Right ventricle myocardium inferior (tissue), 1 donor: ENCODE results near the gene RRP15. TPM values are rescaled to one million over a fixed set of nuclear protein-coding genes. Genes with fewer than 3 reads are reported as not detected.
"Not testable (repeated sequence)": the region's sequence is repeated elsewhere in the genome, so short reads cannot be mapped to it uniquely, and the experiment has no call there.

Experiments
- ATAC-seq: fragments of 200-7000 bp; cut with Tn5 transposase; one replicate; pipeline ENCODE4 v1.9.1; 2020; ENCODE audit warnings: mild to moderate bottlenecking, moderate library complexity
- DNase-seq: peaks from one replicate; pipeline ENCODE4 v3.0.0; 2021; ENCODE audit errors: missing footprints
- intact Hi-C: fragments of 100-400 bp; cut with DNase I; formaldehyde crosslinking; loops from one replicate; pipeline ENCODE4 v1.11.0; 2022
- total RNA-seq: library from RNA; stranded (reverse); fragmentation: NEBNext Ultra II Directional; extraction: Animal tissue kit (Norgen Biotek cat#: 25700); gene quantifications from one replicate; pipeline ENCODE4 v1.2.1, GENCODE V29; 2021
- donor health status: DM: no; HTN: yes; CAD: no; lungs with severe emphysema.

The RRP15 gene
- total RNA-seq, 1 donor from 2014 or later = 21.9 TPM

DNA sequence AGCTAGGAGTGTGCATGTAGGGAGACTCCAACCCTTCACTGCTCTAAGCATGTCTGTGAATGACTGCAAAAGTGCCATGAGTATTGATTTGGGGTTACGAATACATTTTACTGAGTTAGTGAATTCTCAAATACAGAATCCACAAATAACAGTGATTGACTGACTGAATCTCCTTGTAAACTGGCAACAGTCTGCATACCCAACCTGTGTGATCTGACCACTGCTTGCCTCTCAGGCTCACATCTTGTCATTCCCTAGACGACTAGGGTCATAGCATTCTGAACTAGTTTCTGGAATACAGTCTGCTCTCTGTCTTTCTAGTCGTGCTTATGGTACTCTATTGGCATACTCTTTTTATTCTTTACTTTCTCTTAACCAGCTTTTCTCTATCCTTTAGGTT is 7.4 kb downstream of the RRP15 start:
- DNase-seq (no peak), ATAC-seq (no peak)
- intact Hi-C loops = no loop called here

DNA sequence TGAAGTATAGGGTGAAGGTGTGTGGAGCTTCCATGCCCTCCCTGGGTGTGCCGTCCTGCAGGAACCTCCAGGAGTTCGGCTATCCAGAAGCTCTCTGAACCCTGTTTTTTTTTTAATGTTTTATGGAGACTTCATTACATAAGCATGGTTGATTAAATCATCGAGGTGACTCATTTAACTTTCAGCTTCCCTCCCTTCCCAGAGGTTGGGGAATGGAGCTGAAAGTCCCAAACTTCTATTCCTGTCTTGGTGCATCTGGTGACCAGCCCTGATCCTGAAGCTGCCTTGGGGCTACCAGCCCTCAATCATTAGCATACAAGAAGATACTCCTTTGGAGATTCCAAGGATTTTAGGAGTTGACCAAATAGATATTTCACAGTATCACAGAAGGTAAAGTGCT is 9.5 kb downstream of the RRP15 start:
- DNase-seq (no peak), ATAC-seq (no peak)
- intact Hi-C loops = no loop called here

DNA sequence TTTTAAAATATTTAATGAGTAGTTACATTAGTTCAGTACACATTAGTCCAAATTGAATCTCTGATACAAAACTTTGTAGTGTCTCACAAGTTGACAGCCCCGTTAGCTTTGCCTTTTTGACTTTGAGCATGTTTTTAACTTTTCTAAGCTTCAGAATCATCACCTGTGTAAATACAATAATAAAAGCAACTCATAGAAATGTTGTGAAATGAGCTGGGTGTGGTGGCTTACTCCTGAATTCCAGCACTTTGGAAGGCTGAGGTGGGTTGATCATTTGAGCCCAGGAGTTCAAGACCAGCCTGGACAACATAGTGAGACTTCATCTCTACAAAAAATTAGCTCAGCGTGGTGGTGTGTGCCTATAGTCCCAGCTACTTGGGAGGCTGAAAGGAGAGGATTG is 11.1 kb downstream of the RRP15 start:
- intact Hi-C loops = no loop called here

DNA sequence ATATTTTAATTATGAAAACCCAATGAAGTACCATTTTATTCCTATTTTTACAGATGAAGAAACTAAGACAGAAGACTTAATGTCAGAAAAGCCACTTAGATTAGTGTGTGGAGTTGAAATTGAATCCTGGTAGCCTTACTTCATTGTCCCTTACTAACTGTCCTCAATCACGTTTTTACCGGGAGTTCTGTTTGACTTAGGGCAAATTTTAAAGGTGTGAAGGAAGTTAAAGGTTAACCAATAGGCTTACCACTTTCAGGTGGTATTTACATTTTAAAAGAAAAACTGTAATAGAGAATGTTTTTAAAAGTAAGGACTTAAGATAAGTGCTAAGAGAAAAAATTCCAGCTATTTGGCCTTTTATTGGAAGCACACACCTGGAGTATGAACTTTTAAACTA is 12.4 kb downstream of the RRP15 start:
- intact Hi-C loops = no loop called here
- DNase-seq (no peak), ATAC-seq (no peak)

More for the DNA sequence above, 11.1 kb downstream of the RRP15 start:
- DNase-seq (no peak), ATAC-seq (no peak)

DNA sequence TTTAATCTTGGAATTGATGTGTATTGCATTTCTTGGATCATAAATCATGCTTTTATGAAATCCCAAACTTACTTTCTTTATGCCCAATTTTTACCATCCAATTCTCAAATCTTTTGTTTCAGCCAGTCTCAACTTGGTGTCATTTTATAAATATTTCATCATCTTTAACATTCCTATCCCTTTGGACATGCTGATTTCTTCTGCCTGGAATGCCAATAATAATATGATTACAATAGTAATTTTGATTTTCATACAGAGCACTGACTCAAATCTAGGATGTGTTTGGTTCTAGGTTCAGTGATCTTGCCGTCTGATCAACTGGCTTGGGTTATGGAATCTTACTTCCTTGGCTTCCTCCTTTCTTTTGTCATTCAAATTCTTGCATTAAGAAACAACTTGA is 12.8 kb downstream of the RRP15 start:
- DNase-seq = no peak
- ATAC-seq = no peak
- intact Hi-C loops = no loop called here

DNA sequence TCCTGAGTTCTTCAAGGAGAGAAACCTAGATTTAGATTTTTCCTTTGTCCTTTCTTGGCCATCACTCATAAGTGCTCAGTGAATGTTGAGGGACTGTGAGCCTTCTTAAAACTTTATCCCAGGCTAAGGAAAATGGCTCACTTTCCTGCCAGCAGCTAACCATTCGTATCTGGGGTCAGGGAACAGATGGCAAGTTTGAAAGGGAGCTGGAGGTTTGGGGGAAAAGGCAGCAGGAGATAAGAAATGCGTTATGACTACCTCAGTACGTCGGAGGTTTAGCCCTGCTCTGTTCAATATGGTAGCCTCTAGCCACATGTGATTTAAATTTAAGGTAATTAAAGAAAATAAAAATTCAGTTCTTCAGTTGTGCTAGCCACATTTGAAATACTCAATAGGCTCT is 13.3 kb downstream of the RRP15 start:
- intact Hi-C loops = no loop called here

DNA sequence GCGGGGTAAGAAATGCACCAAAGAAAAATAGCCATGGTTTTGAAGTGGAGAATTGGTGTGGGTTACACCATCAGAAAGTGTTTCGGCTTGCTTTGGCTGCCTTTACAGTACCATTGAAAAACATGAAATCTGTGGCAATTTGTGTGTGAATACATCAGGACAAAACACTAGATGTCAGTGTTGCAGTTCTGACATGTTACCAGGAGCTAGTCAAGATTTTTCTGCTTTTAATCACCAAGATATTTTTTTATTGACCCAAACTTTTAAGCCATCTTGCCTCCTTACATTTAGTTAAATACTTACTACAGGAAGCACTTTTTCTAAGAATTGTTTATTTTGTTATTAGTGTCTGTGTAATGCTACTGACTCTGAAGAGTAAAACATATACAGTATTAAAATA is 14.3 kb downstream of the RRP15 start:
- DNase-seq (no peak), ATAC-seq (no peak)
- intact Hi-C loops = no loop called here

More for the DNA sequence above, 13.3 kb downstream of the RRP15 start:
- no peak for ATAC-seq
- no peak for DNase-seq

DNA sequence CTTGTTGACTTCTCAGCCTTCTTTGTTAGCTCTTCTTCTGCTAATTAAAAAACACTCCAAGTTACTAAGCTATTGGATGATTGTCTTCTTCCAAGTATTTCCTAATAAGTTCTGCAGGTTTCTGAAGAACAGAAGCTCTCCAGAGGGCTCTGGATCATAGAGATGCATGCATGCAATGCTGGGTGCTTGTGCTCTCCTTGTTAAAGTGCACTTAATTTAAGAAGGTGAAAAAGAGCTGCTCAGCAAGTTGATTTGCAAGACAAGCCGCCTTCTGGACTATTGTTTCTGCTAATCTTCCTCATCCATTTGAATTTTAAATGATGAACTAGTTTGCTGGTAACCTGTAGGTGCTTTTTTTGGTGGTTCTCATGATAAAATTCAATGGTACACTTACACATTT is 16.1 kb downstream of the RRP15 start:
- DNase-seq = no peak

DNA sequence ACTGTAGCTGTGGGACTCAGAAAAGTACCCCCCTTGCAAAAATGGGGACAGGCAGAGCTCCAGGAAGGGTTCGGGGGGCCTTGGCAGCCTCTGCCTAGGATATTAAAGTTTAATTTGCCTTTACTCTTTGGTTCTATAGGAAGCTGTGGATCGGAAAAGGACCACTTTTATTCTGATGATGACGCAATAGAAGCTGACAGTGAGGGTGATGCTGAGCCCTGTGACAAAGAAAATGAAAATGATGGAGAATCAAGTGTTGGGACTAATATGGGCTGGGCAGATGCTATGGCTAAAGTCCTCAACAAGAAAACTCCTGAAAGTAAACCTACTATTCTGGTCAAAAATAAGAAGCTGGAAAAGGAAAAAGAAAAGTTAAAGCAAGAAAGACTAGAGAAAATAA is 17.1 kb downstream of the RRP15 start:
- ATAC-seq (no peak), DNase-seq (no peak)
- intact Hi-C loops = no loop called here

More for the DNA sequence above, 16.1 kb downstream of the RRP15 start:
- intact Hi-C loops = no loop called here
- no peak for ATAC-seq

DNA sequence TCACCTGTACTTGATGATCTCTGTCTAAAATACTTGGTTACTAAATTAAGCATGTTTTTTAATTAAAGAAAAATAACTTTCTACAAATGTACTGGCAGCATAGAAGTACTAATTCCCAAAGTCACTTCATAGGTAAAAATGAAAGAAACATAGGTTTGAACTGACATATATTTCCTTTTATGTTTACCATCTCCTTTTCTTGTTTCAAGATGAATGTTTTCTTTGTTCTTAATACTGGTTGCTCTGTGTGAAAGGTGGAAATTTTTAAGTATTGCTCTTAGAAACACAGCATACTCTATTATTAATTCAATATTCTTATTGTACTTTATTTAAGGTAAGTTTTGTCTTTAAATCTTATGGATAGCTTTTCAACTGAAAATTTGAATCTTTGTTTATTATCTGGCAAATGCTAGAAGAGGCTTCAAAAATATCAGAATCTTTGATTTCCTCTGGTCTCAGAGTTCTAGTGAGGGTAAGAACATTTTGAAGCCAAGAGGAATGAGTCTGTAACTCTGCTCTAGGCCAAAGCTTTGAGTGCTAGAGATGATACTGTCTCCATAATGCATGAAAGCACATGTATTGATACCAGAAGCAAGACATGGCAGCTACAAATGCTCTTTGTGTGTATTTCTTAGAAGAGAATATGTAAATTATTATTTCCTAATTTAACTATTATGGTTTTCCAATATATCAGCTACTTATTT is 18.2 kb downstream of the RRP15 start:
- intact Hi-C loops = no loop called here
- DNase-seq = no peak

DNA sequence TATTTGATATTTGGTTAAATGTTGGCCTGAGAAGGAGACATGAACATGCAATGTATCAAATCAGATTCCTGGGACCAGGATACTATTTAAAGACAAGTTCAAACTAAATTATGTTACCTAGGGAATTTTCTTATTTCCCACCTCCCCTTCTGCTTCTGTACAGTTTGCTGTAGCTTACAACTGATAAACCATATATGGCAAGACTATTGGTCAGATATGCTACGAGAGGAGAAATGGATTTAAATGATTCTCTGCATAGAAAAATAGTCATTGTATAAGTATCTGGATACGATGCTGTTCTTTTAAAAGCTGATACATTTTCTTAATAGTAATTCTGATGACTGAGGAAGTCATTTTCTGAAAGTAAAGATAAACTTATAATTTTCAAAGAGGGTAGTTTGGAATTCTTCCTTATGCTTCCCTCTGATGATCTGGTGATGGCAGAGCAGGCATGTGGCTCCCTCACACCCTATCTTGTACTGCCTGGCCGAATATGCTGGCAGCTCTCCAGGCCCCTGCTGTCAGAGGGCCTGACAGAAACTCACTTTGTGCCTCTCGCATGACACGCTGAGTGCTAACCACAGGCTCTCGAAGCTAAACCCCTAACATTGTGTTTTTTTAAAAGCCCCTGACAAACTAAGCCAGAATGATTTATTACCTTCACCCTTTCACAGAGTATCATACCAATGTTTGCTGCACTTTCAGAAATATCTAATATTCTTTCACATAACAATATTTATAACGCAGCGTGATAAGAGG is 19.4 kb downstream of the RRP15 start:
- intact Hi-C loops = no loop called here
- ATAC-seq (peak; percentile 92), DNase-seq (peak; percentile 78)

More for the DNA sequence above, 18.2 kb downstream of the RRP15 start:
- ATAC-seq = no peak

DNA sequence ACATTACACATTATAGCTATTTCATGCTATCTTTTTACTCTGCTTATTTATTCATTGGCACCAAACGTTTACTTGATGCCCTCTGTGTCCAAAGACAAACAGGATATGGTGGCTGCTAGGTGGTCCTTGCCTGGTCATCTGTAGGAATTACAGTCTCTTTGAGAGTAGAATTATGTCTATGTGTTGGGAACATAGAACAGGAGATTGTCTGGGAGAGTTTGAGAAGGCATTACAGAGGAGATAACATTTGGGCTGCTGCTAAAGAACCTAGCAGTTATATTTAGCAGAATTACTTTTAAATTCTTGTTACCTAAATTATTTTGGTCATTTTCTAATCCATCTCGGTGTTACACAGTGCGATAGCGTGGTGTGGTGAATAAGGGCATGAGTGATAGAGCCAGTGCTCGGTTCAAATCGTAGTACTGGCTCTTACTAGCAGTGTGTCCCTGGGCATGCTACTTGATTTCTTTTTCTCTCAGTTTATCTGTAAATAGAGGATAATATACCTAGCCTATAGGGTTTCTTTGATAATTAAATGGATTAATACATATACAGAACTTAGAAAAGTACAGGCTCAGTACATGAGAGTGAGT is 20.5 kb downstream of the RRP15 start:
- intact Hi-C loops = no loop called here
- DNase-seq (no peak), ATAC-seq (peak; percentile 50)

DNA sequence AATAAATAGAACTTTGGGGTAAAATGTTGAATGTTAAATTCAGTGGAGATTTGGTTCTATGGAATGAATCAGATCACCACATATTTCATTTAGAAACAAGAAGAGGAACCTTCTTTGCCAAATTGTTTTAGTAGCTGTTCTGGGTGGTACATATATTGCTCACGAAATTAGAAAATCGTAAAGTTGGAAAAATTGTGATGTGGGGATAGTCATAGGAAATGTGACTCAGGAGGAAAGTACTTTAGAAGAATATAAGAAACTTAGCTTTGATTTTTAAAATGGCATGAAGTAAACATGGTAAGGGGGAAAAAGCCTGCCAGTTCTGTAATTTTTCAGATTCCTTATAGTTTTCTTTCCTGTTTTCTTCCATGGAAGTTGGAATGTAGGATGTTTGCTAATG is 27.4 kb downstream of the RRP15 start:
- no peak for DNase-seq
- ATAC-seq = no peak
- intact Hi-C loops = no loop called here

DNA sequence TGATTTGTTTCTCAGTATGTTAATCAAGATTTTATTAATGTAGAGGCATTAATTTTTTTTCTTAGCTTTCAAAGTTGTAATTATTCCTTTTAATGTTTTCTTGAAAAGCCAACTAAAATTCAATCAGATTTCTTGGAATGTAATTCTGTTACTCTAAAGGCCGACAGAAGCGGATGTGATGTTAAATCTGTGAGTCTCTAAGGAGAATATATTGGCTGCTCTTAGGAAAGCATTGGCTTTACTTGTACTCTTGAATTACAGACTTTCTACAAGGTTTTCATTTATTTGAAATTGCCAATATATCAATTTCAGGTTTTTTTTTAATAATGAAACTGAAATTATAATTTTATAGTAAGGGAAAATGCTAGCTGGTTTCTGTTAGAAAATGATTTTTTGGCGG is 29.2 kb downstream of the RRP15 start:
- no peak for ATAC-seq

DNA sequence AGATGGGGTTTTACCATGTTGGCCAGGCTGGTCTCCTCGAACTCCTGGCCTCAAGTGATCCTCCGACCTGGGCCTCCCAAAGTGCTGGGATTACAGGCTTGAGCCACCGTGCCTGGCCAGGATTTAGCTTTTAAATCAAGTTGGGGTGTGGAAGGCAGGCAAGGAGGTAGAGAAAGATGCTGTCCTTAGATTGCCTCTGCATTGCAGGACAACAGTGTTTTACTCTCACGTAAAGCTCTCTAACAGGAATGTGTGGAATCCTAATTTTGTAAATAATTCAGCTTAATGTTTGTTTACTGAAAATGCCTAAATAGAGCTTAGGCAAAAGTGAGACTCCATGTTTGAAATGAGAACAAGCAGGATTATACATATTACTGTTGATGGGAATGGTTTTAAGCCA is 30.5 kb downstream of the RRP15 start:
- intact Hi-C loops = no loop called here
- no peak for ATAC-seq

More for the DNA sequence above, 29.2 kb downstream of the RRP15 start:
- DNase-seq = no peak
- intact Hi-C loops = no loop called here

DNA sequence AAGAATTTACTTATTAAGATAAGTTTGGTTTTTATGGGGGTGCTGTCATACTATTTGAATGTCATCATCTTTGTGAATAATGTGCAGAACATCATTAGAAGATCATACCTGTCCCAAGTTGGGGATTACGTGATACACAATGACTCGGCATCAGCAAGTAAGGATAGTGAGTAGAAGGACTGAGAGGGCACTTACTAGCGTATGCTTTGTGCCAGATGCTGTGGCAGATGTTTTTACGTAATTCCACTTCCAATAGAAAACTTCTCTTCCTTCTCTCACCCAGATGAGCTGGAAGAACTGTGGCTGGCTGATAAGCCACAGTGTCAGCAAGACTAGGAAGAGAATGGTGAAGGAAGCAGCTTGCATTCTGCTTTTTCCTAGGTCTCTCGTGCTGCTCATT is 32.0 kb downstream of the RRP15 start:
- ATAC-seq (no peak), DNase-seq (no peak)
- intact Hi-C loops = no loop called here

More for the DNA sequence above, 30.5 kb downstream of the RRP15 start:
- DNase-seq = no peak

DNA sequence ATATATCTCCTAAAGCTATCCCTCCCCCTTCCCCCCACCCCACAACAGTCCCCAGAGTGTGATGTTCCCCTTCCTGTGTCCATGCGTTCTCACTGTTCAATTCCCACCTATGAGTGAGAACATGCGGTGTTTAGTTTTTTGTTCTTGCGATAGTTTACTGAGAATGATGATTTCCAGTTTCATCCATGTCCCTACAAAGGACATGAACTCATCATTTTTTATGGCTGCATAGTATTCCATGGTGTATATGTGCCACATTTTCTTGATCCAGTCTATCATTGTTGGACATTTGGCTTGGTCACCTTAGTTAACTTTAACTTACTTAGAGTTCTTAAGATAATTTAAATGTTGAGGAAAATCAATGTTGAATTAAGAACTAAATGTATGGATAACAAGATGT is 35.1 kb downstream of the RRP15 start:
- DNase-seq, ATAC-seq: not testable (repeated sequence)
- intact Hi-C loops = loop anchor here (10.0 kb wide), 1 partner anchor 1095 kb away; no protein-coding TSS in a partner anchor

DNA sequence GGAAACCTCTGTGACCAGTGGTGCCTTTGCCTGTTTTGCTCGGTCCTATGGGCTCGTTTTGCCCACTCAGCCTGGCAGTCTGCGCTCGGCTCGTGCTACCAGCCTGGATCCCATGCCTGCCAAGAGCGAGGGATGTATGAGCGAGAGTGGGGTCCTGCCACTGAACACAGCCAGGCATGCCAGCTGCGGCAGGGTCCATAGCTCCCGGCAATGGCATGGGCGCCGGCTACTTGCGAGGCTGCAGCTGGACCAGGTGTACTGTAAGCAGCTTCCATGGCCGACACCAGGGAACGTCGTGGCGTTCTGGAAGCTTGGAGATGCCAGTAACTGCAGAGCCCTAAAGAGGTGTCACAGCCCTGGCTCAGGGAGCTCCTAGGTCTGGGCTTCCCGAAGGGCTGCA is 37.7 kb downstream of the RRP15 start:
- ATAC-seq = no peak
- intact Hi-C loops = loop anchor here (10.0 kb wide), 1 partner anchor 1092 kb away; no protein-coding TSS in a partner anchor
- DNase-seq = peak; percentile 65

DNA sequence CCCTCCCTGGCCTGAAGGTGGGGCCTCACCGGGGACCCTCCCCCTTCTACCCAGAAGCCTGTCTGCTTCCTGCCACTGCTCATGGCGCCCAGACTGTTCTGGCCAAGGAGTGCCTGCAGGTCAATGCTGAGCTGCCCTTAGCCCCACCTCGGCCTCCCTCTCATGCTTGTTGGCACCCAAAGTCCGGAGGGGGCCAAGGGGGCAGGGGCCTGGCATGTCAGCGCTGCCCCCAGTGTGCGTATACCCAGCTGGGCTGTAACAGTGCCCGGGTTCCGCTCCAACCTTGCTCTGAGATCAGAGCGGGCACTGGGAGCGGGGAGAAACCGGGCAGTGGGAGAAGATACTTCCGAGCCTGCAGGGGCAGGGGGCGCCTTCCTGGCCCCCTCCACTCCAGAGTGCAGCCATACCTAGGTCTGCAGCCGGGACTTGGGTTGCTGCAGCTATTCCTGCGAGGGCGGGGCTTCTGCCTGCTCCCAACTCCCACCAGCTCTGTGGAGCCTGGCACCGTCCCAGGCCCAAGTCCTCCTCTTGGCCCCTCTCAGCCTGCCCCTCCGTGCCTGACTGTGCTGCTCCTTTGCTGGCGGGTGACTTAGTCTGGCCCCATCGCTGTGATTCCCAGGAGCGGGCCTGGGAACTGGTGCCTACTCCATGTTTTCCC is 38.6 kb downstream of the RRP15 start:
- ATAC-seq = no peak
- intact Hi-C loops = loop anchor here (10.0 kb wide), 1 partner anchor 1091 kb away; no protein-coding TSS in a partner anchor
- no peak for DNase-seq
